Right lobe of liver (tissue), 6 donors: Measurements from ENCODE around the gene HIPK1. TPM values are rescaled to one million over a fixed set of nuclear protein-coding genes. Genes with fewer than 3 reads are reported as not detected.
A peak's percentile ranks its signal among the peaks of the same experiment; 100 is the strongest.

ENCODE experiments used
- ATAC-seq, 4 donors: fragments of 200-7000 bp; cut with Tn5 transposase; one replicate each; pipeline ENCODE4 v1.9.1; 2020; ENCODE audit warnings: mild to moderate bottlenecking in 4 of 4, moderate library complexity in 4 of 4
- DNase-seq, 3 donors: peaks; one replicate each; pipeline ENCODE4 v3.0.0-alpha.2; 2020
- H3K27ac ChIP-seq, 3 donors: fragments of 200-600 bp; one replicate each; pipeline ENCODE4 v1.8.0; 2022
- H3K27me3 ChIP-seq, 2 donors: fragments of 200-600 bp; one replicate each; pipeline ENCODE4 v1.8.0; 2022
- H3K36me3 ChIP-seq, 4 donors: fragments of 200-600 bp; sonication (generic) in 1 of 4; one replicate each; pipeline versions ENCODE4 v1.5.1 to v1.8.0; 2017 to 2022; ENCODE audit warnings: control low read depth in 1 of 4
- H3K4me1 ChIP-seq, 4 donors: fragments of 200-600 bp; sonication (generic) in 1 of 4; one replicate each; pipeline versions ENCODE4 v1.5.1 to v1.8.0; 2017 to 2022; ENCODE audit warnings: control low read depth in 1 of 4
- H3K4me3 ChIP-seq, 3 donors: fragments of 200-600 bp; one replicate each; pipeline ENCODE4 v1.8.0; 2022
- H3K9me3 ChIP-seq, 4 donors: fragments of 200-600 bp; sonication (generic) in 1 of 4; one replicate each; pipeline versions ENCODE4 v1.5.1 to v1.8.0; 2017 to 2022; ENCODE audit warnings: control low read depth in 1 of 4
- CTCF ChIP-seq, 4 donors: fragments of 200-600 bp in 3 of 4; fragments of 450-650 bp in 1 of 4; IDR thresholded peaks; one replicate each; pipeline versions ENCODE4 v1.5.1 to v1.8.0; 2016 to 2022; ENCODE audit warnings: antibody characterized with exemption in 4 of 4, mild to moderate bottlenecking in 2 of 4
- POLR2A ChIP-seq: fragments of 450-650 bp; IDR thresholded peaks from one replicate; pipeline ENCODE4 v1.6.1; 2017; ENCODE audit warnings: antibody characterized with exemption, mild to moderate bottlenecking
- WGBS: methylation state at CpG from one replicate; pipeline ENCODE4 v1.1.6; 2018; ENCODE audit warnings: low coverage, low lambda C conversion rate; ENCODE audit not compliant: insufficient coverage; ENCODE audit errors: missing lambda C conversion rate; 5-methylcytosine and 5-hydroxymethylcytosine counted together
- intact Hi-C, 2 donors: fragments of 100-400 bp; cut with DNase I; formaldehyde crosslinking; loops; one replicate each; pipeline versions ENCODE4 v1.11.2 to v1.14.1; 2022
- total RNA-seq, 6 experiments: library from RNA; depleted of rRNA in 2 of 6; stranded (reverse); fragments of >200 nt in 2 of 6; fragmentation: NEBNext Ultra II Directional in 3 of 6; extraction: Animal tissue kit (Norgen Biotek cat#: 25700) in 3 of 6; gene quantifications; one replicate each; pipeline versions ENCODE4 v1.1.0 to v1.2.4, GENCODE V29; 2016 to 2023
- donor health status: DM: no; HTN: yes; CAD: no.
- donor health status: DM: no; HTN: no; CAD: no.
- donor health status: DM: no; HTN: no; CAD: no.
- donor health status: DM: no; HTN: yes; CAD: no.
- donor health status: DM: no; HTN: yes; CAD: no.

HIPK1 gene
- total RNA-seq, 6 experiments from 2014 or later, result 19.0 to 29.6 (median 23.5) TPM

- Histone ChIP-seq H3K36me3 (no peaks in the 10 kb centered on the region), H3K4me3 (peak overlapping the region; percentile 67 to 76 (median 72)), H3K27ac (peak overlapping the region; percentile 50 to 87 (median 79)), H3K9me3 (no peaks in the 10 kb centered on the region), H3K27me3 (no peaks in the 10 kb centered on the region), H3K4me1 (peaks cover 0 to 13% (median 0%) of the 10 kb centered on the region in 4 donors)
- WGBS, result 4% methylated on average over 8 of the region's 17 CpGs
- TF ChIP-seq CTCF (IDR thresholded peaks at IDR 0.05), result no peak
- TF ChIP-seq POLR2A, result no peak
- DNase-seq (peak in 1 of 3 donors; percentile 44), ATAC-seq (no peak)
- intact Hi-C loops, result no loop called here
These were observed 23.7 kb upstream of the HIPK1 start for GRCh38 chr1:113905435-113905861.

- H3K27me3 ChIP-seq, result no peaks in the 10 kb centered on the region
- H3K4me3 ChIP-seq, result no peak overlapping the region
- H3K27ac ChIP-seq, result no peak overlapping the region
- H3K4me1 ChIP-seq, result no peaks in the 10 kb centered on the region
- no peak for TF ChIP-seq CTCF (IDR thresholded peaks at IDR 0.05)
- TF ChIP-seq POLR2A, result no peak
- intact Hi-C loops, result no loop called here
- DNase-seq, result no peak
- H3K9me3 ChIP-seq, result no peaks in the 10 kb centered on the region
- peak in 3 of 4 donors; percentile 35 to 54 (median 41) for ATAC-seq
- peaks cover 0 to 6% (median 2%) of the 10 kb centered on the region in 4 donors for H3K36me3 ChIP-seq
- WGBS, result 64% methylated on average over 5 of the region's 6 CpGs
These were observed 16.4 kb upstream of the HIPK1 start for GRCh38 chr1:113912594-113913311.

GRCh38 chr1:113913312-113913668 lies 15.8 kb upstream of the HIPK1 start:
- intact Hi-C loops, result no loop called here
- TF ChIP-seq CTCF (IDR thresholded peaks at IDR 0.05) (no peak), POLR2A (no peak)
- Histone ChIP-seq H3K4me3 (no peak overlapping the region), H3K9me3 (no peaks in the 10 kb centered on the region), H3K27me3 (no peaks in the 10 kb centered on the region), H3K4me1 (no peaks in the 10 kb centered on the region), H3K36me3 (peaks cover 0 to 6% (median 2%) of the 10 kb centered on the region in 4 donors), H3K27ac (no peak overlapping the region)
- no peak for ATAC-seq
- WGBS, result 100% methylated on average over 1 of the region's 3 CpGs
- no peak for DNase-seq

GRCh38 chr1:113913887-113914664 lies 15.0 kb upstream of the HIPK1 start:
- DNase-seq (no peak), ATAC-seq (no peak)
- TF ChIP-seq CTCF (IDR thresholded peaks at IDR 0.05) (no peak), POLR2A (no peak)
- Histone ChIP-seq H3K9me3 (no peaks in the 10 kb centered on the region), H3K27me3 (no peaks in the 10 kb centered on the region), H3K4me1 (no peaks in the 10 kb centered on the region), H3K4me3 (no peak overlapping the region), H3K36me3 (peaks cover 0 to 6% (median 2%) of the 10 kb centered on the region in 4 donors), H3K27ac (no peak overlapping the region)
- 92% methylated on average over 5 of the region's 5 CpGs for WGBS
- intact Hi-C loops, result no loop called here
